Ishikawa (cell line): ENCODE measurements around the gene HPCAL4.

Experiments
- CEBPB ChIP-seq: IDR thresholded peaks from 2 replicates; pipeline ENCODE4 v1.6.1; 2012
- EP300 ChIP-seq: IDR thresholded peaks from 2 replicates; pipeline ENCODE4 v1.6.1; 2012; ENCODE audit warnings: borderline replicate concordance
- TAF1 ChIP-seq: IDR thresholded peaks from 2 replicates; pipeline ENCODE4 v1.6.1; 2012; ENCODE audit warnings: low read depth, mild to moderate bottlenecking
- TEAD4 ChIP-seq: IDR thresholded peaks from 2 replicates; pipeline ENCODE4 v1.6.1; 2012
- YY1 ChIP-seq: IDR thresholded peaks from 2 replicates; pipeline ENCODE4 v1.6.1; 2012; ENCODE audit warnings: low read depth
- TF ChIP-seq, protein P1 (sequence below): IDR thresholded peaks from 2 replicates; pipeline ENCODE4 v1.6.1; 2012; ENCODE audit warnings: low read depth, mild to moderate bottlenecking
- TF ChIP-seq, protein P2 (sequence below): IDR thresholded peaks from 2 replicates; pipeline ENCODE4 v1.6.1; 2012

DNA sequence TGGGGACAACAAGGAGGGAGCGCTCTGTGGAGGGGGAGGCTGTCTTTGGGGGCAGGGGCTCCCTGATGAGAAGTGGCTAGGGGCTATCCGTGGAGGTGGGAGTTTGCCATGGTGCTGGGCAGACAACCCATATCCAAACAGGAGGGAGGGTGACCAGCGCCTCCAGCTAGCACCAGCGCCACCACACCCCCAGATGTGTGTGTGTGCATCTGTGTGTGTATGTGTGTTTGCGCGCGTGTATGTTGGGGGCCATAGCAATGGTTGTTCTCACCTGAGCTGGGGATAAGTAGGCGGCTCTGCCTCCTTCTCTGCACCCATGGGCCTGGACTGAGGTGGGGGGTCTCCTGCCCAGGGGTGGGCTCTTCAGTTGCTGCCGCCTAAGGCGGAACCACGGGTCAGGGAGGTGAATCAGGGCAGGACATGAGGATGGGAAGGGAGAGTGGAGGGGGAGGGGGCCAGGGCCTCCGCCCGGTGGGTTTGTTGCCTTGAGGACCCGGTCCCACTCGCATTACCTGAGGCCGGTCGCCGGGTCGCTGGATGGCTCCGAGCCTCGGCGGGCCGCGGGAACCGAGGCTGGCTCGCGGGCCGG lies 345 bp downstream of the HPCAL4 start:
- TF ChIP-seq EP300 = no peak
- no peak for TF ChIP-seq CEBPB
- TF ChIP-seq TEAD4 = no peak
- TF ChIP-seq TAF1 = no peak
- TF ChIP-seq, protein P1, sequence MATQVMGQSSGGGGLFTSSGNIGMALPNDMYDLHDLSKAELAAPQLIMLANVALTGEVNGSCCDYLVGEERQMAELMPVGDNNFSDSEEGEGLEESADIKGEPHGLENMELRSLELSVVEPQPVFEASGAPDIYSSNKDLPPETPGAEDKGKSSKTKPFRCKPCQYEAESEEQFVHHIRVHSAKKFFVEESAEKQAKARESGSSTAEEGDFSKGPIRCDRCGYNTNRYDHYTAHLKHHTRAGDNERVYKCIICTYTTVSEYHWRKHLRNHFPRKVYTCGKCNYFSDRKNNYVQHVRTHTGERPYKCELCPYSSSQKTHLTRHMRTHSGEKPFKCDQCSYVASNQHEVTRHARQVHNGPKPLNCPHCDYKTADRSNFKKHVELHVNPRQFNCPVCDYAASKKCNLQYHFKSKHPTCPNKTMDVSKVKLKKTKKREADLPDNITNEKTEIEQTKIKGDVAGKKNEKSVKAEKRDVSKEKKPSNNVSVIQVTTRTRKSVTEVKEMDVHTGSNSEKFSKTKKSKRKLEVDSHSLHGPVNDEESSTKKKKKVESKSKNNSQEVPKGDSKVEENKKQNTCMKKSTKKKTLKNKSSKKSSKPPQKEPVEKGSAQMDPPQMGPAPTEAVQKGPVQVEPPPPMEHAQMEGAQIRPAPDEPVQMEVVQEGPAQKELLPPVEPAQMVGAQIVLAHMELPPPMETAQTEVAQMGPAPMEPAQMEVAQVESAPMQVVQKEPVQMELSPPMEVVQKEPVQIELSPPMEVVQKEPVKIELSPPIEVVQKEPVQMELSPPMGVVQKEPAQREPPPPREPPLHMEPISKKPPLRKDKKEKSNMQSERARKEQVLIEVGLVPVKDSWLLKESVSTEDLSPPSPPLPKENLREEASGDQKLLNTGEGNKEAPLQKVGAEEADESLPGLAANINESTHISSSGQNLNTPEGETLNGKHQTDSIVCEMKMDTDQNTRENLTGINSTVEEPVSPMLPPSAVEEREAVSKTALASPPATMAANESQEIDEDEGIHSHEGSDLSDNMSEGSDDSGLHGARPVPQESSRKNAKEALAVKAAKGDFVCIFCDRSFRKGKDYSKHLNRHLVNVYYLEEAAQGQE = no peak
- TF ChIP-seq, protein P2, sequence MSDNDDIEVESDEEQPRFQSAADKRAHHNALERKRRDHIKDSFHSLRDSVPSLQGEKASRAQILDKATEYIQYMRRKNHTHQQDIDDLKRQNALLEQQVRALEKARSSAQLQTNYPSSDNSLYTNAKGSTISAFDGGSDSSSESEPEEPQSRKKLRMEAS = no peak
- TF ChIP-seq YY1 = no peak
